Activated T-helper 2 cell treated with anti-CD3 and anti-CD28 coated beads, Interferon-gamma antibody, Interleukin-2, Interleukin-4, amounts not matched to agents 10 μg/mL and 5 μg/mL and 100 μg/mL, durations not matched to agents 14 hours and 24 hours and 36 hours (primary cell): ENCODE measurements around the gene BBS9. TPM values are rescaled to one million over a fixed set of nuclear protein-coding genes. Genes with fewer than 3 reads are reported as not detected.

ENCODE experiments used
- DNase-seq: peaks from one replicate; pipeline ENCODE4 v3.0.0; 2021; ENCODE audit warnings: low spot score
- H3K27ac Mint-ChIP-seq: one replicate; pipeline ENCODE4 v1.8.0; 2021; ENCODE audit warnings: mixed read lengths
- H3K27me3 Mint-ChIP-seq: one replicate; pipeline ENCODE4 v1.8.0; 2021; ENCODE audit warnings: low read depth, mixed read lengths
- H3K36me3 Mint-ChIP-seq: one replicate; pipeline ENCODE4 v1.8.0; 2021; ENCODE audit warnings: low read depth, mixed read lengths
- H3K4me1 Mint-ChIP-seq: one replicate; pipeline ENCODE4 v1.8.0; 2021; ENCODE audit warnings: low read depth, mixed read lengths
- H3K4me3 Mint-ChIP-seq: one replicate; pipeline ENCODE4 v1.8.0; 2021; ENCODE audit warnings: low read depth, mild to moderate bottlenecking, moderate library complexity, mixed read lengths
- H3K9me3 Mint-ChIP-seq: one replicate; pipeline ENCODE4 v1.8.0; 2021; ENCODE audit warnings: mixed read lengths
- intact Hi-C: fragments of 100-400 bp; cut with micrococcal nuclease; formaldehyde crosslinking; loops from one replicate; pipeline ENCODE4 v1.15.1; 2023
- total RNA-seq: library from RNA; stranded (reverse); gene quantifications from 2 replicates; pipeline ENCODE4 v1.2.3, GENCODE V29; 2022

Gene BBS9
- total RNA-seq, 1 donor from 2014 or later = 6.8 TPM

- Mint-ChIP-seq H3K27ac (no peak overlapping the region), H3K9me3 (no peaks in the 10 kb centered on the region), H3K27me3 (no peaks in the 10 kb centered on the region), H3K4me3 (no peak overlapping the region), H3K36me3 (no peaks in the 10 kb centered on the region), H3K4me1 (peaks cover 9% of the 10 kb centered on the region)
- intact Hi-C loops = loop anchor here (10.0 kb wide), 1 partner anchor 559 kb away; no protein-coding TSS in a partner anchor
- no peak for DNase-seq
These were observed 56.8 kb downstream of the BBS9 start for GRCh38 chr7:33186192-33186591.

- Mint-ChIP-seq H3K4me3 (no peak overlapping the region), H3K4me1 (peaks cover 13% of the 10 kb centered on the region), H3K27ac (no peak overlapping the region), H3K9me3 (no peaks in the 10 kb centered on the region), H3K27me3 (no peaks in the 10 kb centered on the region), H3K36me3 (no peaks in the 10 kb centered on the region)
- intact Hi-C loops = no loop called here
- no peak for DNase-seq
These were observed 61.4 kb downstream of the BBS9 start for GRCh38 chr7:33190688-33191304.

- Mint-ChIP-seq H3K9me3 (no peaks in the 10 kb centered on the region), H3K27ac (no peak overlapping the region), H3K4me3 (no peak overlapping the region)
These were observed 62.0 kb downstream of the BBS9 start for GRCh38 chr7:33191340-33191739.

GRCh38 chr7:33192695-33193291, 63.4 kb downstream of the BBS9 start:
- no peak for DNase-seq
- Mint-ChIP-seq H3K27ac (no peak overlapping the region), H3K27me3 (no peaks in the 10 kb centered on the region), H3K36me3 (no peaks in the 10 kb centered on the region), H3K4me3 (no peak overlapping the region), H3K4me1 (peaks cover 13% of the 10 kb centered on the region), H3K9me3 (no peaks in the 10 kb centered on the region)
- intact Hi-C loops = no loop called here

More at GRCh38 chr7:33191340-33191739, 62.0 kb downstream of the BBS9 start:
- peaks cover 13% of the 10 kb centered on the region for H3K4me1 Mint-ChIP-seq
- H3K36me3 Mint-ChIP-seq = no peaks in the 10 kb centered on the region
- DNase-seq = no peak
- no peaks in the 10 kb centered on the region for H3K27me3 Mint-ChIP-seq
- intact Hi-C loops = no loop called here

GRCh38 chr7:33193308-33193864, 64.0 kb downstream of the BBS9 start:
- Mint-ChIP-seq H3K27ac (no peak overlapping the region), H3K4me3 (no peak overlapping the region), H3K27me3 (no peaks in the 10 kb centered on the region), H3K4me1 (peaks cover 13% of the 10 kb centered on the region), H3K9me3 (no peaks in the 10 kb centered on the region), H3K36me3 (no peaks in the 10 kb centered on the region)
- DNase-seq = no peak
- intact Hi-C loops = no loop called here

- Mint-ChIP-seq H3K27me3 (no peaks in the 10 kb centered on the region), H3K36me3 (no peaks in the 10 kb centered on the region), H3K27ac (no peak overlapping the region), H3K4me3 (no peak overlapping the region), H3K9me3 (no peaks in the 10 kb centered on the region), H3K4me1 (peaks cover 13% of the 10 kb centered on the region)
- DNase-seq = no peak
- intact Hi-C loops = no loop called here
These were observed 65.9 kb downstream of the BBS9 start for GRCh38 chr7:33195264-33195663.

- intact Hi-C loops = no loop called here
- no peak overlapping the region for H3K4me3 Mint-ChIP-seq
- H3K27ac Mint-ChIP-seq = no peak overlapping the region
- no peak for DNase-seq
- no peaks in the 10 kb centered on the region for H3K36me3 Mint-ChIP-seq
- peaks cover 4% of the 10 kb centered on the region for H3K4me1 Mint-ChIP-seq
- H3K9me3 Mint-ChIP-seq = no peaks in the 10 kb centered on the region
- H3K27me3 Mint-ChIP-seq = no peaks in the 10 kb centered on the region
These were observed 66.9 kb downstream of the BBS9 start for GRCh38 chr7:33196221-33196620.

GRCh38 chr7:33200282-33200681, 70.9 kb downstream of the BBS9 start:
- DNase-seq = no peak
- Mint-ChIP-seq H3K27me3 (no peaks in the 10 kb centered on the region), H3K9me3 (no peaks in the 10 kb centered on the region), H3K4me3 (no peak overlapping the region), H3K4me1 (no peaks in the 10 kb centered on the region), H3K27ac (no peak overlapping the region), H3K36me3 (no peaks in the 10 kb centered on the region)
- intact Hi-C loops = no loop called here

GRCh38 chr7:33201821-33202220, 72.5 kb downstream of the BBS9 start:
- no peak overlapping the region for H3K4me3 Mint-ChIP-seq
- H3K9me3 Mint-ChIP-seq = no peaks in the 10 kb centered on the region
- H3K4me1 Mint-ChIP-seq = no peaks in the 10 kb centered on the region
- intact Hi-C loops = no loop called here
- no peak overlapping the region for H3K27ac Mint-ChIP-seq
- no peak for DNase-seq
- no peaks in the 10 kb centered on the region for H3K36me3 Mint-ChIP-seq
- no peaks in the 10 kb centered on the region for H3K27me3 Mint-ChIP-seq

- no peaks in the 10 kb centered on the region for H3K36me3 Mint-ChIP-seq
- H3K4me3 Mint-ChIP-seq = no peak overlapping the region
- H3K4me1 Mint-ChIP-seq = no peaks in the 10 kb centered on the region
- H3K27me3 Mint-ChIP-seq = no peaks in the 10 kb centered on the region
- H3K27ac Mint-ChIP-seq = no peak overlapping the region
- intact Hi-C loops = no loop called here
- H3K9me3 Mint-ChIP-seq = peaks cover 30% of the 10 kb centered on the region
- no peak for DNase-seq
These were observed 81.6 kb downstream of the BBS9 start for GRCh38 chr7:33210958-33211357.

GRCh38 chr7:33212144-33212543, 82.8 kb downstream of the BBS9 start:
- Mint-ChIP-seq H3K36me3 (no peaks in the 10 kb centered on the region), H3K4me3 (no peak overlapping the region), H3K27ac (no peak overlapping the region), H3K4me1 (no peaks in the 10 kb centered on the region), H3K27me3 (no peaks in the 10 kb centered on the region), H3K9me3 (peaks cover 30% of the 10 kb centered on the region)
- DNase-seq = no peak
- intact Hi-C loops = no loop called here

GRCh38 chr7:33215992-33216391, 86.6 kb downstream of the BBS9 start:
- Mint-ChIP-seq H3K4me3 (no peak overlapping the region), H3K27ac (no peak overlapping the region), H3K4me1 (no peaks in the 10 kb centered on the region), H3K36me3 (no peaks in the 10 kb centered on the region), H3K27me3 (no peaks in the 10 kb centered on the region), H3K9me3 (peaks cover 19% of the 10 kb centered on the region)
- intact Hi-C loops = no loop called here
- no peak for DNase-seq

GRCh38 chr7:33217595-33217994, 88.2 kb downstream of the BBS9 start:
- no peak for DNase-seq
- H3K9me3 Mint-ChIP-seq = peaks cover 3% of the 10 kb centered on the region
- H3K27me3 Mint-ChIP-seq = no peaks in the 10 kb centered on the region
- H3K4me1 Mint-ChIP-seq = no peaks in the 10 kb centered on the region
- intact Hi-C loops = no loop called here
- no peak overlapping the region for H3K4me3 Mint-ChIP-seq
- no peaks in the 10 kb centered on the region for H3K36me3 Mint-ChIP-seq
- H3K27ac Mint-ChIP-seq = no peak overlapping the region
